WERI-Rb-1 (cell line): ENCODE results near the gene FBXW7.

Experiments
- DNase-seq: peaks from one replicate; pipeline ENCODE4 v3.0.0-alpha.2; 2020
- H3K27ac ChIP-seq: fragments of 250-450 bp; sonication (Bioruptor Pico); 2 replicates; pipeline ENCODE4 v1.5.1; 2020; ENCODE audit warnings: mild to moderate bottlenecking, moderate library complexity
- H3K27me3 ChIP-seq: fragments of 250-450 bp; sonication (Bioruptor Pico); 2 replicates; pipeline ENCODE4 v1.5.1; 2021; ENCODE audit warnings: mild to moderate bottlenecking, low read depth, moderate library complexity; ENCODE audit not compliant: insufficient read depth, severe bottlenecking
- H3K36me3 ChIP-seq: fragments of 250-450 bp; sonication (Bioruptor Pico); 2 replicates; pipeline ENCODE4 v1.5.1; 2020; ENCODE audit warnings: mild to moderate bottlenecking, moderate library complexity
- H3K4me3 ChIP-seq: 2 replicates; pipeline ENCODE4 v1.5.1; 2011; ENCODE audit warnings: low read depth, mild to moderate bottlenecking, control low read depth, low read length
- H3K9me3 ChIP-seq: fragments of 250-450 bp; sonication (Bioruptor Pico); 2 replicates; pipeline ENCODE4 v1.5.1; 2021; ENCODE audit warnings: mild to moderate bottlenecking, moderate library complexity; ENCODE audit not compliant: severe bottlenecking
- CTCF ChIP-seq: IDR thresholded peaks from 2 replicates; pipeline ENCODE4 v1.5.1; 2011; ENCODE audit warnings: low read depth, mild to moderate bottlenecking, control low read depth, inconsistent platforms, low read length

Gene FBXW7

DNA sequence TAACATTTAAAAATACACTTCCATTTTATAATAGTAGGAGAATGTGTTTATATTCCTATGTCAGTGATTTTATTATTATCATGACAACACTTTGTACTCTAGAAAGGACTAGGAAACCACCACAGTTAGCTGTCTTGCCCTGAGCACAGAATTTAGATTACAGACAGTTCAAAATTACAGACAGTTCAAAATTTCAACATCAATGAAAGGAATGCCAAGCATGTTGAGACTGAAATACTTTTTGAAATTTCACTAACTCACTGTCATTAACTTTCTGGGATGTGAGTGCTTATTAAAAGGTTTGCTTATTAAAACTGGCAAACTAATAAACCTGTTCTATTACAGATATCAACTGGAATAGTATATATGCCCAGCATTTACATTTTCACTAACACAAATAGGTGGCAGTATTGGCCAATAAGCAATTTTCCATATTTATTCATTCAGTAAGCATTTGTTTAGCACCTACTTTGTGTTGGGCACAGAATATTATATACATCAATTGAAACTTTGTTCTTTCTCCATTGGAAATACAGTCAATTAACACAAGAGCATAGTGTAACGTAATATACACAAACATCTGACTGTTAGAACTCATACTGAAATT is 179.4 kb downstream of the FBXW7 start:
- Histone ChIP-seq H3K36me3 (no peaks in the 10 kb centered on the region), H3K27ac (no peak overlapping the region), H3K27me3 (no peaks in the 10 kb centered on the region), H3K9me3 (no peaks in the 10 kb centered on the region), H3K4me3 (no peak overlapping the region)
- no peak for DNase-seq
- TF ChIP-seq CTCF: no peak

DNA sequence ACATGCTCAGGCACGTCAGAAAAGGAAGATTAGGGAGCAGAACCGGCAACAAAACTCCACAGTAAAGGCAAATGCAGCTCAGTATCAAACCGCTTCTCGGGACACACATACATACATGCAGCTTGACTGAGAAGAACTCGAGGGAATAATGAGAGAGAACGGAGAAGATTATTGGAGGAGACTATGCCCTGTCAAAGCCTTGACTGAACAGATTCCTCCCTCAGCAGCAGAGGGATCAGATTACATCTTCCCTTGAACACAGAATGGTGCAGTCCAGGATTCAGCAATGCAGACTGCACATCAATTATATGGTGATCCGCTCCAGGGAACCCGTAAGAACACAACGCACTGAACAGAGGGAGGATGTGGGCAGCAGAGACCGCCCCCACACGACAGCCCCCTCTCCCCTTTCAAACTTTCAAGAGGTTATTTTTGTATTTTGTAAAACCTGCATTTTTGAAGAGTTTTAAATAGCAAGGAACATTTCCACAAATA is 183.2 kb downstream of the FBXW7 start:
- no peak for TF ChIP-seq CTCF
- peak; percentile 87 for DNase-seq
- H3K27me3 ChIP-seq: no peaks in the 10 kb centered on the region
- H3K9me3 ChIP-seq: no peaks in the 10 kb centered on the region
- no peaks in the 10 kb centered on the region for H3K36me3 ChIP-seq
- H3K27ac ChIP-seq: peak overlapping the region; percentile 76
- peak overlapping the region; percentile 47 for H3K4me3 ChIP-seq

DNA sequence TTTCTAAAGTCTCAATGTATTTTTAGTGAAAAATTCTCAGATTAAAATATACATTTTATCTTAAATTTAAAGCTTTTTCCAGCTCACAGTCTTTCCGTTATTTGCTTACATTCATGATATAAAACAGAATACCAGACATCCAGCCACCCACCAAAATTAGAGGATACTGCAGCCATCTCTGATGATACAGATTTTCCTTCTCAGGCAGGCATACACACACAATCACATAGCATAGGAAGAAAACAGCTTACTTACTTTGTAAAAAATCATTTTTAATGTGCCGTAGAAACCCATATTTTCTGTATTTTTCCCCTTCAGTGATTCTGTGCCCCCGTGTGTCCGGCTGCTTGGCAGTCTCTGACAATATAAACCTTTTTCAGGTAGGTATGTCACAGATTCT is 183.7 kb downstream of the FBXW7 start:
- Histone ChIP-seq H3K27me3 (no peaks in the 10 kb centered on the region), H3K9me3 (no peaks in the 10 kb centered on the region), H3K27ac (peak overlapping the region; percentile 76), H3K36me3 (0 out of 2 replicates have a peak, but pooled peaks cover under 1% of the 10 kb centered on the region), H3K4me3 (peak overlapping the region; percentile 47)
- no peak for TF ChIP-seq CTCF
- no peak for DNase-seq

GRCh38 chr4:152351080-152351479 is 184.8 kb downstream of the FBXW7 start:
- Histone ChIP-seq H3K36me3 (peaks cover 10% of the 10 kb centered on the region), H3K27me3 (no peaks in the 10 kb centered on the region), H3K27ac (no peak overlapping the region), H3K4me3 (peak overlapping the region; percentile 13; the same call in 1 of the 2 replicates), H3K9me3 (no peaks in the 10 kb centered on the region)
- no peak for TF ChIP-seq CTCF
- DNase-seq: no peak

GRCh38 chr4:152348670-152349069 is 187.2 kb downstream of the FBXW7 start:
- peaks cover 17% of the 10 kb centered on the region for H3K36me3 ChIP-seq
- H3K9me3 ChIP-seq: no peaks in the 10 kb centered on the region
- TF ChIP-seq CTCF: no peak
- H3K27ac ChIP-seq: no peak overlapping the region
- H3K4me3 ChIP-seq: no peak overlapping the region
- no peaks in the 10 kb centered on the region for H3K27me3 ChIP-seq
- DNase-seq: no peak

DNA sequence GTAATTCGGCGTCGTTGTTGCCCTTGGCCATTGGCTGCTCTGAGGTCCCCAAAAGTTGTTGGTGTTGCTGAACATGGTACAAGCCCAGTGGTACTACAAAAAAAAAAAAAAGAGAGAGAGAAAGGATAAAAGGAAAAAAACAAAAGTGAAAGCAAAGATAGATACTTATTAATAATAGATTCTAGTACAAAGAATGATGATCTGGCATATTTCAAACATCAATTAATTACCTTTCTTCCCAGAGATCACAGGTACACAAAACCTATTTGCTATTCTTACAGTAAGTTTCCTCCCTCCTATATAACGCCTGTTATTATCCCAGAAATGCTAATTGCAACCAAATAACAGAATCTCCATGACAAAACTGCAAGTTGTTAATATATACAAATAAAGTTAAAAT is 188.9 kb downstream of the FBXW7 start:
- no peaks in the 10 kb centered on the region for H3K9me3 ChIP-seq
- peaks cover 21% of the 10 kb centered on the region for H3K36me3 ChIP-seq
- H3K27ac ChIP-seq: no peak overlapping the region
- H3K27me3 ChIP-seq: no peaks in the 10 kb centered on the region
- no peak for TF ChIP-seq CTCF
- H3K4me3 ChIP-seq: no peak overlapping the region
- DNase-seq: no peak
